Measurements from ENCODE around the gene HOXD8. TPM values are rescaled to one million over a fixed set of nuclear protein-coding genes. Genes with fewer than 3 reads are reported as not detected.

The HOXD8 gene
- total and polyA plus RNA-seq, 2 experiments from 2014 or later: 19.7 to 27.8 TPM

- Histone ChIP-seq H3K36me3 (ENCODE audit: low read depth) (peaks cover 9% of the 10 kb centered on the region; the same call in 1 of the 2 replicates), H3F3A (ENCODE audit: insufficient read depth) (peaks cover 22% of the 10 kb centered on the region; the same call in 1 of the 2 replicates), H3K79me2 (ENCODE audit: insufficient read depth) (peaks cover 21% of the 10 kb centered on the region), H3K4me2 (ENCODE audit: unreplicated experiment) (no peak overlapping the region), H4K20me1 (ENCODE audit: insufficient read depth) (no peaks in the 10 kb centered on the region), H3K9ac (no peak overlapping the region), H3K27ac (no peak overlapping the region), H3K4me3 (no peak overlapping the region), H3K9me3 (ENCODE audit: low read depth) (no peaks in the 10 kb centered on the region), H3K4me1 (ENCODE audit: insufficient read depth) (no peaks in the 10 kb centered on the region; the same call in 1 of the 2 replicates), H3K9me2 (ENCODE audit: insufficient read depth) (no peaks in the 10 kb centered on the region), H3K27me3 (replicated peaks; ENCODE audit: insufficient read depth) (no peaks in the 10 kb centered on the region), H2AFZ (no peak overlapping the region)
- in situ Hi-C loops (cut with MboI): no loop called here
- TF ChIP-seq EZH2 (IDR thresholded peaks at IDR 0.05; ENCODE audit: insufficient read depth, poor library complexity, severe bottlenecking) (no peak), EZH2phosphoT487 (IDR thresholded peaks at IDR 0.05; ENCODE audit: insufficient read depth, low read depth) (no peak)
- WGBS, 2 experiments (ENCODE audit: low coverage in 1 of 2, low lambda C conversion rate in 2 of 2, missing lambda C conversion rate in 2 of 2): 96 to 97% methylated on average over 11 of the region's 11 CpGs
- DNase-seq: no peak
These were observed 25.2 kb downstream of the HOXD8 start for GRCh38 chr2:176154576-176155252.

- in situ Hi-C loops (cut with MboI): no loop called here
- Histone ChIP-seq H3K27me3 (replicated peaks; ENCODE audit: insufficient read depth) (no peaks in the 10 kb centered on the region), H3K4me1 (ENCODE audit: insufficient read depth) (no peaks in the 10 kb centered on the region; the same call in 1 of the 2 replicates), H3K36me3 (ENCODE audit: low read depth) (peaks cover 9% of the 10 kb centered on the region; the same call in 1 of the 2 replicates), H3F3A (ENCODE audit: insufficient read depth) (peaks cover 22% of the 10 kb centered on the region; the same call in 1 of the 2 replicates), H3K4me3 (no peak overlapping the region), H4K20me1 (ENCODE audit: insufficient read depth) (no peaks in the 10 kb centered on the region), H3K9ac (no peak overlapping the region), H3K79me2 (ENCODE audit: insufficient read depth) (peaks cover 13% of the 10 kb centered on the region), H3K27ac (no peak overlapping the region), H2AFZ (no peak overlapping the region), H3K9me2 (ENCODE audit: insufficient read depth) (no peaks in the 10 kb centered on the region), H3K9me3 (ENCODE audit: low read depth) (no peaks in the 10 kb centered on the region), H3K4me2 (ENCODE audit: unreplicated experiment) (no peak overlapping the region)
- WGBS, 2 experiments (ENCODE audit: low coverage in 1 of 2, low lambda C conversion rate in 2 of 2, missing lambda C conversion rate in 2 of 2): 78 to 84% methylated on average over 6 of the region's 6 CpGs
- no peak for DNase-seq
- TF ChIP-seq EZH2phosphoT487 (IDR thresholded peaks at IDR 0.05; ENCODE audit: insufficient read depth, low read depth) (no peak), EZH2 (IDR thresholded peaks at IDR 0.05; ENCODE audit: insufficient read depth, poor library complexity, severe bottlenecking) (no peak)
These were observed 26.0 kb downstream of the HOXD8 start for GRCh38 chr2:176155356-176156044.

- no peak for DNase-seq
- in situ Hi-C loops (cut with MboI): no loop called here
- Histone ChIP-seq H3K4me3 (peak overlapping the region; percentile 84), H3K27me3 (replicated peaks; ENCODE audit: insufficient read depth) (no peaks in the 10 kb centered on the region), H4K20me1 (ENCODE audit: insufficient read depth) (no peaks in the 10 kb centered on the region), H3K9me3 (ENCODE audit: low read depth) (no peaks in the 10 kb centered on the region), H3K36me3 (ENCODE audit: low read depth) (peaks cover 9% of the 10 kb centered on the region; the same call in 1 of the 2 replicates), H3F3A (ENCODE audit: insufficient read depth) (peaks cover 22% of the 10 kb centered on the region; the same call in 1 of the 2 replicates), H3K79me2 (ENCODE audit: insufficient read depth) (peaks cover 6% of the 10 kb centered on the region; the same call in 1 of the 2 replicates), H2AFZ (peak overlapping the region; percentile 91; the same call in 1 of the 2 replicates), H3K4me1 (ENCODE audit: insufficient read depth) (no peaks in the 10 kb centered on the region; the same call in 1 of the 2 replicates), H3K4me2 (ENCODE audit: unreplicated experiment) (peak overlapping the region; percentile 98), H3K27ac (no peak overlapping the region), H3K9me2 (ENCODE audit: insufficient read depth) (no peaks in the 10 kb centered on the region), H3K9ac (no peak overlapping the region)
- WGBS, 2 experiments (ENCODE audit: low coverage in 1 of 2, low lambda C conversion rate in 2 of 2, missing lambda C conversion rate in 2 of 2): 99 to 100% methylated on average over 8 of the region's 8 CpGs
- TF ChIP-seq EZH2 (IDR thresholded peaks at IDR 0.05; ENCODE audit: insufficient read depth, poor library complexity, severe bottlenecking): no peak
- TF ChIP-seq EZH2phosphoT487 (IDR thresholded peaks at IDR 0.05; ENCODE audit: insufficient read depth, low read depth): no peak
These were observed 26.8 kb downstream of the HOXD8 start for GRCh38 chr2:176156301-176156806.

GRCh38 chr2:176156807-176157498, 27.4 kb downstream of the HOXD8 start, which contains the start of gene HOXD3:
TSS of gene HOXD3 (plus strand) at chr2:176157307. CDS start at chr2:176169115, 11,808 bp downstream.
- Histone ChIP-seq H3K4me2 (ENCODE audit: unreplicated experiment) (peak within 1 kb of the TSS; percentile 98), H2AFZ (peak within 1 kb of the TSS; percentile 91), H3K9me2 (ENCODE audit: insufficient read depth) (no peaks in the 10 kb centered on the region), H3K79me2 (ENCODE audit: insufficient read depth) (no peaks in the 10 kb centered on the region), H3F3A (ENCODE audit: insufficient read depth) (peaks cover 26% of the 10 kb centered on the region; the same call in 1 of the 2 replicates), H4K20me1 (ENCODE audit: insufficient read depth) (no peaks in the 10 kb centered on the region), H3K4me3 (peak within 1 kb of the TSS; percentile 84), H3K27ac (no peak within 1 kb of the TSS), H3K4me1 (ENCODE audit: insufficient read depth) (no peaks in the 10 kb centered on the region; the same call in 1 of the 2 replicates), H3K9me3 (ENCODE audit: low read depth) (no peaks in the 10 kb centered on the region), H3K27me3 (replicated peaks; ENCODE audit: insufficient read depth) (no peaks in the 10 kb centered on the region), H3K9ac (peak within 1 kb of the TSS; percentile 86), H3K36me3 (ENCODE audit: low read depth) (peaks cover 9% of the 10 kb centered on the region; the same call in 1 of the 2 replicates)
- TF ChIP-seq EZH2phosphoT487 (IDR thresholded peaks at IDR 0.05; ENCODE audit: insufficient read depth, low read depth) (no peak), EZH2 (IDR thresholded peaks at IDR 0.05; ENCODE audit: insufficient read depth, poor library complexity, severe bottlenecking) (no peak)
- 10 to 11% methylated on average over 33 to 48 of the region's 48 CpGs for WGBS, 2 experiments (ENCODE audit: low coverage in 1 of 2, low lambda C conversion rate in 2 of 2, missing lambda C conversion rate in 2 of 2)
- peak; percentile 58 for DNase-seq
- in situ Hi-C loops (cut with MboI): no loop called here
